Measurements from ENCODE around the gene UNC5C.

The UNC5C gene

DNA sequence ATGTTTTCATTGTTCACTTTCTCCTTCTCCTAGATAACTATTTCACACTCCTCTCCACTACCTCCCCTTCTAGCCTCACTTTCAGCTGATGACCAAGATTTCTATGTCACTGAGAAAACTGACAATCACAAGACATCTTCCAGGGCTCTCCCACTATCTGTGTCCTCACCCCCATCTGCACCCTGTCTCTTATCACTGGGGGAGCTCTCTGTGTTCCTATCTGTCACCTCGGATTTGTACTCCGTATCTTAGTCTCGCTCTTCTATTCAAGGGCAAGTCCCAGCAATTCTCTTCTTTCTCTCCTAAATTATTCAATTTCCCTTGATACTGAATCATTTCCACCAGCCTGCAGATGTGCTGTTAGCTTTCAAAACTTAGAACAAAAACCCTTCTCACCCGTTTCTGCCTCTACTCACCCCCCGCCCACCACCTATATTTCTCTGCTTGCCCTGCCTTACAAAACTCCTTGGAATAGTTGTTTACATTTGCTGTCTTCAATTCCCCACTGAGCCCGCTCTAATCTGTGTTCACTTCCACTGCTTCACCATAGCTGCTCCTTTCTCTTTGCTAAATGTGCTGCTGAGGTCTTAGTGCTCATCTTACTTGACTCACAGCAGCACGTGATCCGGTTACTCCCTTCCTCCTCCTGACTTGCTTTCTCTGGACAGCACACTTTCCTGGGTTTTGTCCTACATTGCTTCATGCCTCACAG lies 293.2 kb downstream of the UNC5C start:
- DNase-seq = no peak

DNA sequence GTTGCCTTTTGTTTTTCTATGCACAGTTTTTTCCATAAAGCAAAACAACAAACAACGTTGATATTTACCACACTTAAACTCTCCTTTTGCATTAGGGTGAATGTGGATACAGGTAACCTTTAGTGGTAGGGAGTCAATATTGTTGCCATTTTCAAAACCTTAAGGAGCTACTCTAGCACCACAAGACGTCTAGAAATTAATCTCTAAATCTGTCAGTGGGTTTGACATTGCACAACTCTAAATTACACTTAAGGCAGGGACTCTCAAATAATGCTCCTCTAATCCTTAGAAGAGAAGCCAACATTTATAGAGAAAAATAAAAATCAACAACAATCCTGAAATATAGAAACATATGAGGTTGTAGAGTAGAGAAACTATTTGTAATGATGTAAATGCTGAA lies 297.2 kb downstream of the UNC5C start:
- no peak for DNase-seq

DNA sequence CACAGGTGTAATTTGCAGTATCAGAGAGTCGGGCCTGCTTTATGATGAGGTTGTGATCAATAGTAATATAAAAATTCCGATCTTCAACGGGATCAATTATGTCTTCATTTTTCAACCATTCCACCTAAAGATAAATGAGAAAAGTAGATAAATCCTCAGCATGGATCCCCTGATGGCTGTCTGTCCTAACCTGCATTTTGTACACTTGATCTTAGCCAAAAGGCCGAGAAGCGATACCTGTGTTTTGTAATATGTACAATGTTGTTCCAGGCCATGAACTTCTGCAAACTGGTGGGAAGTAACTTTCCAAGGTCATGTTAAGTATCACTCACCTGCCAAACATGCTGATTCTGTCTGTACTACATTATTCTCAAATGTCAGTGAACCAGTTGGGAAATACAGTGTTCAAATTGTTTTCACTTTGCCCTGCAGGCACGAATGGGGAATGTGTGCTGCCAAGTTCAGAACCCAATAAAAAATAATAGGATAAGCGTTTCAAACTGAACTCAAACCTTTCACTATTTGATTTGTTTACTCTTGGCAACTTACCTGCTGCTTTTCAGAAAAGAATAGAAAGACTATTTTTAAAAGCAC lies 298.1 kb downstream of the UNC5C start:
- DNase-seq = no peak

DNA sequence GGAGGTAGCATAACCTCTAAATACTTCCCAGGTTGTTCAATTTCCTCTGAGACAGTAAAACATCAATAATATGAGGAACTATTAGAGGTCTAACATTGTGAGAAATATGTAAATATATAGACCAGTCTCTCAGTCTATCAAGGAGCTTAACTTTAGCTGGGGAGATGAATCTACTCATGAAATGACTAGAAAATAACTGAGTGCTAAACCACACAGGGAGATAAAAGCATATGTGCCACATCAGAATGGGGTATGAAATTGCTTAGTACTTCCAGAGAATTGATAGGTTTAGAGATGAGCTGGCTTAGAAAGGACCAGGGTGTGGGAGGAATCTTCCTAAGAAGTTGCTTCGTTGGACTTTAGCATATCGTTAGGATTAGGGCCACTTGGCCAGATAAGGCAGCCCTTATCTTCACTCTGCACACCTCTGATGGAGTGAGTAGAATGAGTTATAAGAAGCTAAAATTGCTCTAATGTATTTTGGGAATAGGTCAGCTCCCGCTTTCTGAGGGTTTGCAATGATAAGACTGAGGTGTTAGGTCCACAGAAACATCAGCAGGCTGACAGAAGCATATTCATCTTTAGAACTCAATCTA lies 299.2 kb downstream of the UNC5C start:
- no peak for DNase-seq

DNA sequence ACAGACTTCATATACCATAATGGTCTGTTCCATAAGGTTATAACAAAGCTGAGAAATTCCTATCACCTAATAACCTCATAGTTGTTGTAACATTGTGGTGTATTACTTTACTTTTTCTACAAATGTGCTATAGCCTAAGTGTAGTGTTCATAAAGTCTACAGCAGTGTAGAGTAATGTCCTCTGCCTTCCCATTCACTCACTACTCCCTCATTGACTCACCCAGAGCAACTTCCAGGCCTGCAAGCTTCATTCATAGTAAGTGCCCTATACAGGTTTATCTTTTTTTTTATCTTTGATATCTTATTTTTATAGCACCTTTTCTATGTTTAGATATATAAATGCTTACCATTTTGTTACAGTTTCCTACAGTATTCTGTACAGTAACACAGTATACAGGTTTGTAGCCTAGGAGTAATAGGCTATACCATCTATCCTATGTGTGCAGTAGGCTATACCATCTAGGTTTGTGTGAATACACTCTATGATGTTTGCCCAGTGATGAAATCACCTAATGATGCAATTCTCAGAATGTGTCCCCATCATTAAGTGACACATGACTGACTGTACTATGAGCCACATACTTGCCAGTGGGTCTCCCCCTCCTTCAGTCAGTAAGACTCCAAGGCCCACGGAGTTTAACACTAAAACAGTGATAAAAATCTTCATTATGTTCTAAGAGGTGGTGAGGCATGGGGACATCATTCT lies 299.9 kb downstream of the UNC5C start:
- no peak for DNase-seq

DNA sequence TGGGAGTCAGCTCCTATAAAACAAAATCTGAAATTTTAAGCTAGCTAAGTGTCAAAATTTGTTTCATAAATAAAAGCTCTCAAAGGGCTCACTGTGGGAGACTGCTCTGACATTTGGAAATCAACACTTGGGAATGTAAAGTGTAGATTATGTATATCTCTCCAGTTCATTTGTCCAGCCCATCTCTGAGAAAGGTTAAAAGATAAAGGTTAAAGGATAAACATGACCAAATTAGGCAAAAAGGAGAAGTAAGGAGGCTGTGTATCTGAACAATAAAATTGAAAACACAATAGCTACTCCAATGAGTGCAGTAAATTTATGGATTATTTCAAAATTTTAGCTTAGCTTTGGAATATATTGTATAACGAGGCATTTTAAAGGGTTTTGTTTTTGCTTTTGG lies 304.9 kb downstream of the UNC5C start:
- DNase-seq = no peak

DNA sequence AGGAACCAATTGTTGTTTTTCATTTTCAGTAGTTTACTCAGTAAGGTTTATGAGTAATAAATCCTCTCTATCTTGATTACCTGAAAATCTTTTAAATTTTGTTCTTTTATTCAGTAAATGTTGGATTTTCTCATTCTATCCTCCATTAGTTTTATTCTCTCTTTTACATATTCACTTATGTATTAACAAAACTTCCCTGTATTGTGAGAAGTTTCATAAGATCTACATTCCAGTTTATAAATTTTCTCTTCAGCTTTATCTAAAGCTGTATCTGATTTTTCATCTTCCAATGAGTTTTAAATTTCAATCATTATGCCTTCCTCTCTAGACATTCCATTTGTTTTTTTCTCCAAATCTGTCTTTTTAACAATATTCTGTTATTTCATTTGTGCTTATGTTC lies 310.2 kb downstream of the UNC5C start:
- no peak for DNase-seq

DNA sequence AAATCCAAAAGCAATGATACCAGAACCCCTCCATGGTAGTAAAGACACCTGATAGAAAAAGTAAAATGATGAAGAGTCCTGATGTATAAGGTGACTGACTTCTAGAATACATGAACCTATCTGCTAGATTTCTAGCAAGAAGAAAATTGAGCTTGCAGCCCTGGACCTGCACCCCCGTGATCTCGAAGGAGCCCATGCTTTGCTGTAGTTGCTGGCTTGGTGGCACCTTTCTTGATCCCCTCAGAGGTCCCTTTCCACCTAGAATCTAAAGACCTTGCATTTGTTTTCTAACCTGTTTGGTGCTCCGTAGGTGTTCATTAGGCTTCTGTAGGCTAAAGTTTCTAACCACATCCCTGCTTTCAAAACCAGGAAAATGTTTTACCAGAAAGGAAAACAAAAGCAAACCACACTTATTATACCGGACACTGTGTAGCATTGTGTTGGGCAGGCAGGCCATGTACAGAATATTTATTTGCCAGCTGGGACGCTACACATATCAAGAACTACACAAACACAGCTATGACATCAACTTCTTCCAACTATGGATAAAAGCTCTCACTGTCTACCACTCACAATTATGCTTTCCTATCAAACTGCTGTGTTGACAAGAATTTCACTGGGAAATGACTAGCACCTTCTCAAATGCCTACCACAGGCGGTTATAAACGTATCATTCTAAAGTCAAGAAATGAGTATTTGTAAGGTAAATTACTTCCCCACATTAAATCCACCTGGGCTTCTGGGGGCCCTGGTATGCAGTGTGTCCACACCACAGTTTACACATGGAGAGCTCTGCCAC lies 316.2 kb downstream of the UNC5C start:
- DNase-seq = no peak

DNA sequence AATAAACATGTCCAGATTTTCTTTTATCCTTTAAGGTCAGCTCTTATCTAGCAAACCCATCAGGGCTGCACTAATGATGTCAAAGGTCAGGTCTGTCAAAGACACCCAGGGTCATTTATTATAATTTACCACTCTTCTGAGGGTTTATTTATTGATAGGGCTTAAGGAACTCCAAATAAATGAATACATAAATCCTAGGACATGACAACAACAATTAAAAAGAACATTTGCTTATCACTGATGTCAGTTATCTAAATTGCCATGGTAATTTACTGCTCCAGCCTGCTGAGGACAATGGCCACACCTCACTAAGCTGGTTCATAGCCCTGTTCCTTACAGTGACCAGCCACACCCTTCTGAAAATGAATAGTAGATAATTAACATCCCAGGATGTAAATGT lies 317.1 kb downstream of the UNC5C start:
- DNase-seq = no peak

DNA sequence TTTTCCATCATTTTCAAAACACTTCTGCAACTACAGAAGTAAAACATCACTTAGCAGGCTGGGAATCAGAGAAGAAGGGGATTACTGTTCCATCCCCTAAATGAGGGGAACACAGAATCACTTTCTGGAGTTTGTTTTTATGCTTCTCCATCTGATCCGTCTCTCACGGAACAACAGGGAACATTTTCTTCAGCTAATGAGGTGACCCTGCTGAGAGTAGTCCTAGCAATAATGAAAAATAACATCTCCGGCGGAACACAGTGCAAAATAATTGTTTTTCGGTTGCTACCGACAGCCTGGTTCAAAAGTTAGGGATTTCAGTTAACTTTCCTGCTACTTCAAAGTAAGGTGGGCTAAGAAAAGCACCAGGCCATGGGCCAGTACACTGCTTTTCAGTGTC lies 322.9 kb downstream of the UNC5C start:
- DNase-seq = no peak

DNA sequence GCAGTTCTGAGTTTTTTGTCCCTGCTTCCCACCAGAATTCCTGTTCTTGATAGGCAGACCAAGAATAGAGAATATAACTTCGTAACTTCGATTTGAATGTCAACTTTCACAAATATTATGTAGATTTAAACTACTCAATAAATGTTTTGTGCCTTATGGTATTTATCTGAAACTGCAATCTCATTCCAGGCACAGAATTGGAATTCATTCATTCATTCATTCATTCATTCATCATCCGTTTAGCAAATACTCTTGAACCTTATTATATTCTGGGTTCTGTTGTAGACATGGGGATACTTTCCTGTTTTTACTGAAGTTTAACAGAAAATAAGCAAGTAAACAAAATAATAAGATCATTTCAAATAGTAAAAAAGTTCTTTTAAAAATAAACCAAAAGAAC lies 324.4 kb downstream of the UNC5C start:
- no peak for DNase-seq

DNA sequence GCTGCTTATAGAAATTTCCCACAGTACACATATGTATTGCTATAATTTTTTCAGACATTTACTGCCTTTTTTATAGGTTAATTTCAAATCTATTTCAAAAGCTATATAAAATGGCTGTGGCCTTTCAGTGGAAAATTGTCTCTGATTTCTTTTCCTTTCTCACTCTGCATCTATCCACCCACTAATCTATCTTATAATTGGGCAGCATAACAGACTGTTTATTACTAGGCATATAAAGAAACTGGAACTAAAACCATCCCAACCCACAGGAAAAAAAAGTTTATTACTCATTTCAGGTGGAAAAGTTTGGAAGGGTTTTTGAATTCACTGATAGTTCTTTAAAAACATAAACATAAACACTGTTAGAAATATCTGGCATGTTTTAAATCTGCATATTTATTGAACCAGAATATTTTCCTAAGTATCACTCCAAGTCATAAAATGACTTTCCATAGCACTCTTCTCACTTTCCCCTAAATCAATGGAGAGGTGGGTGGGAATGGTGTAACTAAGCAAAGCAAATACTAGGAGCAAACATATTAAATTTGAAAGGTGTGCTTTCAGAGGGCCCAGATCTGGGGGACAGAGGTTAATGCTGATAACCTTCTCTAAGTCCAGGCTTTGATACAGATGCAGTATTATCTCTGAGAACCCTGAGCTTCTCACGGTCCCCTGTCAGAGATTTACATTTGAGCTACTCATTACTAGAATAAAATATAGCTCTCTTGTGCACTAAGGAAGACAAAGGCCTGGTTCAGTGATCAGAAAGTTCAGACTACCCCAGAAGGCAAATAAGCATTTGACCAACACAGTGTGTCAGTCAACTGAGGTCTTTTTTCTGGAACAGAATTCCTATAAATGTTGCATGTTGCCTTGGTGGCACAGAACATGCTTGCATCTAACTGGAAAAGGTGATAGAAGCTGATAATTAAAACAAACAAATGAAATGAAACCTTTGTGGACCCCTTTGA lies 328.3 kb downstream of the UNC5C start:
- DNase-seq = no peak

DNA sequence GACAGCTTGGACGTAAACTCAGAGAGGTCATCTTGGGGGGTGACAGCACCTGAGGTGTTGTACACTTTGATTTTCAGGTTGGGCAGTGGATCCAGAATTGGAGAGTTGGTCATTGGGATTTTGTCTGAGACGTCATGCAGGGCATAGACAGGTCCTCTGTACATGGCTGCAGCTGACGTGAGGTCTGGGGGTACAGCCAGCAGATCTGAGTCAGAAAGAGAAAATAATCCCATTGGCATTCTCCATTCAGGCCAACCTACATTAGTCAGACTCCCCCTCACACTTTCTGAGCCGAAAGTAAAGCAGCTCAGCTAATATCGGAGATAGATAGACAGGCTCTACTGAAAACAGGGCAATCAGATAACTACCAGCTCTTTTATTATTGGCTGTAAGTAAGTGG lies 329.7 kb downstream of the UNC5C start:
- no peak for DNase-seq

DNA sequence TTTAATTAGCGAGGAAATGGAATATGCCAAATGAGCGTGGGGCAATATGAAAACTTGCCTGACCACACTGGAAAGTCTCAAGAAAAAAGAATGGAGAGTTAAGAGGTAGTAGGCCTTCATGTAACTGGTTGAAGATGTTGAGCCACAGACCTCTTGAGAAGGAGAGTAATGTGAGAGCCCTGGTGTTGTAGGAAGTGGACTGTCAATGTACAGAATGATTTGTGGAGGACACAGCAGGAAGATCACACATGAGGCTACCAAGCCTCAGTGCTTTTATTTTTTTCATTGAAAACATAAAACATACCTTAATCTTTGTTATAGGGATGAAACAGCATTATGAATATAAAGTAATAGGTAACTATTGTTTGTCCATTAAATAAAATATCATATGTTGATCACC lies 331.6 kb downstream of the UNC5C start:
- DNase-seq = no peak

DNA sequence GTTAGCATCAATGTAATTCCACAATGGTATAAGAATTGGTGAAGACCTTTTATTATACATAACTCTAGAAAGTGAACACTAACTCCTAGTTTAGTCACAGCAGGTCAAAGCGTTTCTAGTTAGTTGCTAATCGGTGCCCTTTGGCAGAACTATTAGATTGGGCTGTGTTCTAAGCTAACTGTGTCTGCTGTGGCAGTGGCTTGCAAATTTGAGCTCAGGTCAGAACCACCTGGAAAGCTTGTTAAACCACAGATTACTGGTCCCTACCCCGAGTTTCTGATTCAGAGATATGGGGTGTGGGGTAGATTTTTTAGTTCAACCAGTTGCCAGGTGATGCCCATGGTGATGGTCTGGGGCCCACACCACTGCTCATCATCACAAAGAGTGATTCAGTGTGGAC lies 332.1 kb downstream of the UNC5C start:
- no peak for DNase-seq

DNA sequence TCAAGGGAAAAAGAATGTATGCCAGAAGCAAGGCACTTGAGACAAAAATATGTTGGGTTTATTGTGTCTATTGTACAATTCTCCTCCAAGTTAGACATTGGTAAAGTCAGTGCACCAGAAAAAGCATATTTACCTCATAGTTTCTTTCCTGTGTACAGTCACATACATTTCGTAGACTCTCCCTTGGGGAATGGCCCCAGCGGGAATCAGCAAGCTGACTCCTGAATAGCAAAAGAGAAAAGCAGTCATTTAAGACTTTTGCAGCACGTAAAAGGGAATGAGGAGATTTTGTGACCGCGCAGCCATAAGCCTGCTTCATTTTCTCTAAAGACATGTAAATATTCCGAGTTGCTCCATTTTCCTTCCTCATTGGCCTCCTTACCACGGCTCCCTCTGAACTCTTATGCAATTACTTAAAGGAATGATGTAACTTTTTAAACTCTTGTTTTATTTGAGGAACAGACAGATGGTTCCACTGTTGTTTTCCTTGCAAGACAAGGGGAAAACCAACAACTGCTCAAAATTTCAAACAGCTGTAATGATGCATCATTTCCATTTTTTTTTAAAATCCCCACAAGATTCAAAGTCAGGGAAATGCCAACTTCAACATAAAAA lies 332.7 kb downstream of the UNC5C start:
- DNase-seq = no peak

DNA sequence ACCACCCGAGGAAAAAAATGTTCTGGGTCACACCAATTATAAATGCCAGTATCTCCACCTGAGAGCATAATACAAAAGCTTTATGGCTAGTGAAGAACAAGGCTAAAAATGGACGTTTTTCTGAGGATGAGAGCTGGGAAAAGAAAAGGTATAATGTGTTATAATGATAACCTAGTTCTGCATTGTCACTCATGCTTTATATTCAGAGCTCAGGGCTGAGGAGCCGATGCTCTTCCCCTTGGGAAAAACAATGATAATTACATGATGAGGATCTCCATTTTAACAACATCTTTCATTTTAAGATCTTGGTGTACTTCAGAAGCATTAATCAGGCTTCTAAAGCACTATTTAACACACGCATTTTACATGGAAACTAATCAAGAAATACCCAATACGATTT lies 333.7 kb downstream of the UNC5C start:
- no peak for DNase-seq

DNA sequence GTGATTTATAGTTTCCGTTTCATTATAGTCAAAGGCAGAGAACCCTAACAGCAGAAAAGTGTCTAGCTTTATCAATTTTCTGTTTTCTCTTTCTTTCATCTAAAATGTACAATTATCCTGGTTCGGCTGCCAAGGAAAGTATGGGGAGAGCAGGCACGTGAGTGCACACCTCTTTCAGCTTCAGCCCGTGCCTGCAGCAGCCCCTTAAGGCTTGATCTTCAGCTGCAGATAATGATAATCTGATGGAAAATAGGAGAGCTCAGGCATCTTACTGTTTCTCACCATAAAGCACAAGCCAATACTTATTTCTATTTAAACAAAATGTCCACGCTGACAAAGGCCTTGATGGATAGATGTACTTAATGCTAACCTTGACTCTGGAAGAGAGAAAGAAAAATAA lies 334.4 kb downstream of the UNC5C start:
- no peak for DNase-seq

DNA sequence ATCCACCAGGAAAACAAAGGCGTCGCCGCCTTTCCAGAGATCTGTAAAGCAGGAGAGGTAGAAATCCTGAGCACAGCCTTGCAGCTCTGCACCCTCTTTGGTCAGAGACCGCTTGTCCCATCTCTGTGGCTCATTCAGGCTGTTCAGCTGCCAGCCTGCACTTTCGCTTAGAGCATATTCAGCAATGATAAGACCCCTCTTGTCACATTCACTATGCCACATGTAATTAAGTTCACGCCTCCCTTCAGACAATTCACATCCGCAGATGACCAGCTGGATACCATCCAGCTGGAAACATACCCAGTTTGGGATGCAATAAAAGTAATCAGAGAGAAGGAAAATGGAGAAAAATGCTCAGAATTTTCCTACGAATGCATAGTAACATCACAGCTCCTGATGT lies 335.4 kb downstream of the UNC5C start:
- DNase-seq = no peak

DNA sequence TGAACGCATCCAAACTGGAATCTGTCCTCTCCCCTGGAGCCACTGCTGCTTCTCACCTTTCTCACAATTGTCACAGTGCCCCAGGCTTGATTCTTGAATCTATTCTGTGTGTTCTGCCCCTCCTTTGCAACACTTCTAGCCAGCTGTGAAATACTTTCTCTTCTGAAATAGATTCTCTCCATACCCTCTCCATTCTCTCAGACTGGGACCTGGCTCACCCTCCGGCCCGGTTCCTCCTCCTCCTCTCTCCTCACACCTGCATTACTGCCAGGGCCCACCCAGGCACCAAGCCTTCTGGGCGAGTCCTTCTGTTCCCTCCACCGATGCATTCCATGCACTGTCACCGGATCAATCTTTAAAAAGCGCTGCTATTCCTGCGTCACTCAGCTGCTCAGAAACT lies 336.1 kb downstream of the UNC5C start:
- DNase-seq = no peak

DNA sequence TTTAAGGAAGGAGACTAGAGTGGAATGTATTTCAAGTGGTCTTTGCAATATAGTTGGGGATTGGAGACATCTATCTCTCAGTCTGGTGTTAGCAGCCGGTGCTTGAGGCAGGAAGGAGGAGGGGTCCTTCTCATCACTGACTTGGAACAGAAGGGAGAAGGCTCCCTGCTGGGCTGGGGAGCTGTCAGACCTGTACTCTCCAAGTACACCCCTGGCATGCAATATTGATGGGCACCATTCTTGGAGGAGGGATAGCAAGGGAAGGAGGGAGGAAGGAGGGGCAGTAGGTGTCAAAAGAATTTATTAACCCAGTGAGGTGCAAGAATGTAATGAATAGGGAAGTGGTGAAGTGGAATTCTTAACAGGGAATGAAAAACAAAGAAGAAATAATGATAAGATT lies 338.8 kb downstream of the UNC5C start:
- DNase-seq = no peak

DNA sequence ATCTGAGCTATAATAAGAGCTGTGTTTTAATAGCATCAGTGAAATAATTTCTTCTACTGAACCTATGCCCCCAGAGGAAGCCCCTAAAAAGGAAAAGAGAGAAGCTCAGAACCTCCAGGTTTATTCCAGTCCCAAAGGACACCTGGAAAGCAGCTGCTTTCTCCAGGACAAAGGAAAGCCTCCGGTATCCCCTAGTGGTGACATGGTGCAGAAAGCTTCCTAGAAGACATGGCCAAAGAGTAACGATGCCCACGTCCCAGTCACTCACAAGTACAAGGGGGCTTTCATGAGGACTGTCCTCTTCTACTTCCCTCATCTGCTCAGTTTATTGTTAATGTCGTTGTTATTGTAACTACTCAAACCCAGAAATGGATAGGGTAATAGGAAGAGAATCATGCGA lies 343.9 kb downstream of the UNC5C start:
- no peak for DNase-seq

Data from activated CD8-positive, alpha-beta memory T cell treated with anti-CD3 and anti-CD28 coated beads, Interleukin-2, amount 50 U/mL, for 4 hours (primary cell).